HG03135 (cell line): ENCODE data around the gene METTL5.

Source experiments
- ATAC-seq: cut with Tn5 transposase; IDR thresholded peaks from one replicate; pipeline ENCODE4 v1.9.1; 2021; ENCODE audit warnings: mild to moderate bottlenecking, moderate library complexity; ENCODE audit not compliant: unreplicated experiment

The METTL5 gene

DNA sequence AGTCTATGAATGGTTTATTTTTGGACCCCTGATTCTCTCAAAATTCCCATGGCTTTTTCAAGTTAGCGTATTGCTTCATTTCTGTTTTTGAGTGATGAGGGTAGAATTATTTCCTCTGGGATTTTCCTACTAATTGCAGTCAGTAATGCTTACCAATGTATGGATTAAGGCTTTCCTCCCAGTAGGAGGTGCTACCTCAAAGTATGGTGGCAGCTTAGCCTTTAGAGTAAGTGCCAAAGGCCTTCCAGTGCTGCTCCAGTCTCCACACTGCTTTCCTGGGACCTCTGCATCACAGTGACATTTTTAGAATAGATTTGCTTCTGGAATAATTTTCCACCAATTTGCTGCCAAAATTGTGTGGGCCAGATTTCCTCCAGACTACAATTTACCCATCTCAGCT, 42.2 kb downstream of the METTL5 start:
- ATAC-seq, result no peak

DNA sequence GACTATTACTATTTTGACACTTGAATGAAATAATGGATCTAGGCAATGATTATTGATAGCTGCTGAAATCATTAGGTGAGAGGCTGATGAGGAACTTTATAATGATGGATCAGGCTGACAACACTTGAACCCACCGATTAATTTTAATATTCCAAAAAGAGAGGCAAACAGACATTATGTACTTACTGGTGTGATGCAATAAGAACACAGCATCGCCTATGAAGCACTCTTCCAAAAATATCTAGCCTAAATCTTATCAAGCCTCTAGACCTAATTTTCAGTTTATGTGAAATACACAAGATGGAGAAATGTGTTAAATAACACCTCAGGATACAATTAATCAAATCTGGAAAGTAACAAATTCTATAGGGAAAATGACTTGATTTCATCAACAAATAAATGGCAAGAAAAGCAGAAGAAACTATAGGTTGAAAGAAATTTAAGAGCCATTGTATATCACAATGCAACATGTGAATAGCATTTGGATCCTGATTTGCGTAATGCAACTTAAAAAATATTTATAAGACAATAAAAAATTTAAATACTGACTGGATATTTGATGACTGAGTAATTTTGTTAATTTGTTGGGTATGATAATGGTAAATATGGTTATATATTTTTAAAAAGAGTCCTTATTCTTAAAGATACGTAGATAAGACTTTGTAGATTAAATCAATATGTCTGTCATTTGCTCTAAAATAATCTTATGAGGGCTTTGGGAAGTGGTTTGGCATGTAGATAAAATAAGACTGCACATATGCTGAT, 43.3 kb downstream of the METTL5 start:
- ATAC-seq, result no peak

DNA sequence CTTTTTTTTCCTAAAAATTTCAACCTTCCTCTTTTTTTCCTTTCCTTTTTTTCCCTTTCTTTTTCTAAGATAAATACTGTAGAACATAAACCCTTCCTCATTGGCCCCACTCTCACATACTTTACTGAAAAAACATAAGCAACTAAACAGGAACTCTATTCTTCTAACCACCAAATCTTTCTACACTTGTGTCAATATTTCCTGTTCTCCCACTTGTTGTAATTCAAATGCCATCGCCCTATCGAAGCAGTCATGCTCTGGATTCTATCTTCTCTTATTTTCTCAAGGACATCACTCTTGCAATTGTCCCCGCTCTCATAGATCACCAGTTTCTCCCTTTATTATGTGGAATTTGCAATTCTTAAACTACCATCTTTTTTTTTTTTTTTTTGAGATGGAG, 46.3 kb downstream of the METTL5 start:
- ATAC-seq, result no peak

DNA sequence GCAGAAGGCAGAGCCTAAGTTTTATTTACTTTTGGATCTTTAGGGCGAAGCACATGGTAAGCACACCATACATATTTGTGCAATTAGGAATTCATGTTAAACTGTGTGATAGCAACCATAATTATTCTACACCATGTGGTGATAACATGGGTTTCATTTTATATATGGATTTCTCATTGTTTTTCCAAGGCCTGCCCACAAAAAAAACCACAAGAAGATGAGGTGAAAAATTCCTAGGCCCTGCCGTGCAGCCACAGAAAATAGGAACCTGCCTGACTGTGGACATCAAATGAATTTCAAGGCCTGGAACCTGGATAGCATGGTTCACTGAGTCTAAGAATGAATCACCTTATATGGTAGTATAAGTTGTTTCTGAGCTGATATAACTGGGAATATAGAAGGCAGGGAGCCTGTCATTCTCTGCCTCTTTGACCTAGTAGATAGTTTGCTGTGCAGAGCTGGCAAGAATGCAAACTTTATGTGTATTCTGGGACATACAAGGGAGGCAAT, 48.4 kb downstream of the METTL5 start:
- ATAC-seq, result no peak

DNA sequence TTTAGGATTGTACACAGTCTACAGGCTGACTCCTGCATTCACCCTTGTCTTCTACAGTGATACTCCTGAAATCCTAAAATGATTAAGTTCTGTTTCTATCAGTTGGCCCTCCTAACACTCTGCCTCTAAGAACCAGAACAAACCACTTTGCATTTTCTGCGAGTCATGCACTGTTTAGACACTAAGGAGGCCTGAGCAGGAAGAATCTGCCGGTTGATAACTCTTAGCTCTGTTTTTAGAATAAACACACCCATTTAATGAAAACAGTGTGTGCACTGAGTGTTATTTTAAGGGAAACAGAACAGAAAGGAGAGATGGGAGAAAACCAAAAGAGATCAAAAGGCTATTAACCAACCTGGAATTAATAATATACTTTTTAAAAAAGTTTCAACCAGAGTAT, 48.9 kb downstream of the METTL5 start:
- no peak for ATAC-seq

DNA sequence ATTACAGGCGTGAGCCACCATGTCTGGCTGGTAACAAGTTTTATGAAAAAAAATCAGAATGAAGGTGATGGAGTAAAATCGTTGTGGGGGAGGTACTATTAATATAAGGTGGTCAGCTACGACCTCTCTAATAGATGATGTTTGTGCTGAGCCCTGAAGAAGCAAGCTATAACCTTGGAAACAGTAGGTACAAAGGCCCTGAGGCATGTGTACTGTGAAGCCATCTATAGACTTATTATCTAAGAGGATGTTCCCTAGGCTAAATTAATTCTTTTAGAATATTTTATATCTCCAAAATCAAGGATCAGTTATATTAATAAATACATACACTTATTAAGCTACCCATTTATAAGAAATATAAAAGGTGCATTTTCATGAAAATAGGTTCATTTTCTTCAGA, 49.4 kb downstream of the METTL5 start:
- ATAC-seq, result no peak

DNA sequence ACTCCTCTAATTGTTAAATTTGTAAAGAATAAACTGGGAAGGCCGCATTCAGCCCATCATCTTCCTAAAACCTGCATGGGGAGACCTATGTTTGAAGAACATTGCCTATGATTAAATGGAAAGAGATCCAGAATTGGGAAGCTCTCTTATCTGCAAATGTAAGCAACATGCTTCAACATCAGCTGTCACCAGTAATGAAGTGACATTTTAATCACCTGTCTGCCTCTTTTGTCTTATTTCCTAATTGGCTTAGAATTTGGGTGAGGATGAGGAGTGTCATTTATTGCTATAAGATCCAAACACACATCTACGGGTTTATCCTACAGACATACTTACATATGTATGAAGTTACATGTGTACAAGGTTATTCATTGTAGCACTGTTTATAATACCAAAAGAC, 52.1 kb downstream of the METTL5 start:
- ATAC-seq, result no peak

DNA sequence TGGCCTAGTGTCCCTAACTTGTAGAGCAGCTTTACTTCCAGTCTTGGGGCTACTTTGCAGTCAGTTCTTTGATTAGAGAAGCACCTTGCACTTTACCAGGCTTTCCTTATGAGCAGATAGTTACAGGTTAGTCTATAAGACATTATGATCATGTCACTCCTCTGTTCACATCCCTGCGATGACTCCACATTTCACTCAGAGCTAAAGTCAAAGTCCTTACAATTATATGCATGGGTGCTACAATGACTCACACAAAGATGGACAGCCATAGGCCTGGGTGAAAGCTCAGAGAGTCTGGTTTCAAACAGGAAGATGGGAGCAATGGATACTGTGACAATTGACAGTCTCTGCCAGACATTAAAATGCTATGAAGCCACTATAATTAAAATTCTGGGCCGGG, 53.1 kb downstream of the METTL5 start:
- ATAC-seq, result no peak

DNA sequence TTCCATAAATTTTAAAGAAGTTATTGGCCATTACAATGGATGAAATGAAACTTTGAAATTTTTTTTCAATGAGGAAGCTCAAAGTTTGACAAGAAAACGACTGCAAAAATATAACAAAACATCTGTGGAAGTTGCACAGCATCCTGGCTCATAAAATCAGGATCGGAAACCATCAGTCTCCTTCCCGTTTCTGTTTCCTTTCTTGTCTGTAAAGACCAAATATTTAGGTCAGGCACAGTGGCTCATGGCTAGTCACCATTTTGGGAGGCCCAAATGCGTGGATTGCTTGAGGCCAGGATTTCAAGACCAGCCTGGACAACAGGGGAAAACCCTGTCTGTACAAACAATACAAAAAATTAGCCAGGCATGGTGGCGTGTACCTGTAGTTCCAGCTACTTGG, 53.7 kb downstream of the METTL5 start:
- no peak for ATAC-seq

DNA sequence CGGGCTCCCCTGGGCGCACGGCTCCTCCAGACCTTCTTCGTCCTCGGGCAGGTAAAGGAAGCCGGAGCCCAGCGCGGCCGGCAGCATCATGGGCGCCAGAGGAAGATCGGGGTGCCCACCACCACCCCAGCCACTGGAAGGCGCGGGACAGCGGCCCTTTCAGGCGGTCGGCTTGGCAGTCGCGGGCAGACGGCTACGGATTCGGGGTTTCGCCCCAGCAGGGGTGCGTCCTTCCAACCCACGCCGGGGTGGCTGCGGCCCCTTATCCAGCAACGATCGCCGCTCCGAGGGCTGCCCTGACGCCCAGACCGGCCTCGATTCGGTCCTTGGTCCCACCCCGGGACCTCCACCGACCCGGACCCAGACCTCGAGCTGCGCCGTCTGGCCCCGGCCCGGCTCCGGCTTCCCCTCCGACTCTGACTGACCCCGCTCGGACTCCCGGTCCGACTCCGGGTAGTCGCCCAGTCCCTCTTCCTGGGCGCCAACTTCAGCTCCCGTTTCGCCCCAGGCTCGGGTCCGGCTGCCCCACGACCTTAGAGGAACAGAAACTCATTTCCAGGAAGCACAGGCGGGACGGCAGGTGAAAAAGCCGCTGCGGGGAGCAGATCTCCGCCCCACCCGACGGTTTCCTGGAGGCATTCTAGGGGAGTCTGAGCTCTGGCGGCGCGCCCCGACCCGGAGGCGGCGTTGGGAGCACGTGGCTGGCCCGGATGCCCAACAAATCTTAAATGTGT, 56.3 kb downstream of the METTL5 start:
- ATAC-seq, result no peak

DNA sequence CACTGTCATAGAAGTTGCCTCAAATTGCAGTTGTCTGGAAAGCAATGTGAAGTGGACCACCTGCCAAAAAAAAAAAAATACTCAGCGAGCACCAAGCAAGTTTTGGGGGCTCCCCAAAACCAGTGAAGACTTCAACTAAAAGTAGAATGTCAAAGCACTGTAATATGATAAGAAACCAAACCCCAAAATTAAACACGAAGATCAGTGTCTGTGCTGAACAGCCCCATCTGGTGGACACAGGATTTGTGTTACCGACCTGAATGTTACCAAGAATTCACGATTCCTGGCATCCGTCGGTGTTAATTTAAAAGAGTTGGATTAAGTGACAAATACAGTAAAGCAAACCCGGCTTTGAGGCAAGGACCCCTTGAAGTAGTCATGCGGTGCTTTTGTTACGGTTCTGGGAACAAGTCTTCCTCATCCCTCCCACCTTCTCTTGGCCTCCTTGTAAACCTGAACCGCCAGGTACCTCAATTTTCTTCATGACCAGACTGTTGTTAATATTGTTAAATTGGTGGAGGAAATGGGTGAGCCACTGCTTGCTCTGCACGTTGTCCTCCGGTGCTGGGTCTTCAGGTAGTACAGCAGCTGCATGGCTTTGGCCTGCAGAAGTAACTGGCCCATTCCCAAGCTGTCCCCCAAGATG, 57.3 kb downstream of the METTL5 start:
- ATAC-seq, result no peak

DNA sequence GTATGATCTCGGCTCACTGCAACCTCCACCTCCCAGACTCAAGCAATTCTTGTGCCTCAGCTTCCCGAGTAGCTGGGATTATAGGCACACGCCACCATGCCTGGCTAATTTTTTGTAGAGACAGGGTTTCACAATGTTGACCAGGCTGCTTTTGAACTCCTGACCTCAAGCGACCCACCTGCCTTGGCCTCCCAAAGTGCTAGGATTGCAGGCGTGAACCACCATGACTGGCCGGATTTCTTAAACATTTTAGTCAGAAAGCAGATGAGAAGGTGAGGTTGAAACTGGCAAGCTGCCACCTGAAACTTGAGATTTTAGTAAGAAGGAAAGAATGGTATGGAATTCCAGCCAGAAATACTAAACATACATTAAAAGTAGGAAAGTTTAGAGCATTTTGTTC, 59.2 kb downstream of the METTL5 start:
- no peak for ATAC-seq

DNA sequence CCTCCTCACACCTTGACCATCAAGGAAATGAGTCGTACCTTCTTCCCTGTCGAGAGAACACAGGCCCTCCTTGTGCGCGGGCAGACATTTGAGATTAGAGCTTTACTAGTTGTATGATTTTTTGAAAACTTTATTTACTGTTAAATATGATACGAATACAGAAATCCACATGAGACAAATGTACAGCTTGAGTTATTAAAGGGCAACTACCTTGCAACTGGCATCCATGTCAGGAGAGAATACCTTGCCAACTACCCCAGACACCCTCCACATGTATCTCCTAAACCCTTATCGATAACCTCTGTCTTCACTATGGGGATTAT, 62.8 kb downstream of the METTL5 start:
- ATAC-seq, result no peak
